GM21737 (cell line): ENCODE measurements around the gene SLC23A1.
"Not testable (repeated sequence)": the region's sequence is repeated elsewhere in the genome, so short reads cannot be mapped to it uniquely, and the experiment has no call there.

Experiments
- ATAC-seq: cut with Tn5 transposase; IDR thresholded peaks from one replicate; pipeline ENCODE4 v1.9.1; 2021; ENCODE audit warnings: mild to moderate bottlenecking, moderate library complexity; ENCODE audit not compliant: unreplicated experiment

SLC23A1 gene

GRCh38 chr5:139390639-139391569 lies 7.8 kb upstream of the SLC23A1 start:
- no peak for ATAC-seq

- peak; percentile 30 for ATAC-seq
Measured at GRCh38 chr5:139389701-139390638, 6.9 kb upstream of the SLC23A1 start, which contains the start of gene MZB1. Gene MZB1 (minus strand): TSS chr5:139389913. CDS start chr5:139389856, 57 bp downstream.

- ATAC-seq = no peak
Measured at GRCh38 chr5:139388198-139388821, 5.2 kb upstream of the SLC23A1 start.

GRCh38 chr5:139387611-139388197 lies 4.6 kb upstream of the SLC23A1 start:
- ATAC-seq = no peak

- ATAC-seq = not testable (repeated sequence)
Measured at GRCh38 chr5:139386956-139387355, 3.9 kb upstream of the SLC23A1 start.

GRCh38 chr5:139386050-139386438 lies 2.9 kb upstream of the SLC23A1 start:
- no peak for ATAC-seq

GRCh38 chr5:139385061-139386049 lies 2.3 kb upstream of the SLC23A1 start:
- no peak for ATAC-seq

- ATAC-seq = no peak
Measured at GRCh38 chr5:139384591-139385051, 1.5 kb upstream of the SLC23A1 start.

GRCh38 chr5:139383993-139384590 lies 995 bp upstream of the SLC23A1 start:
- no peak for ATAC-seq

- ATAC-seq = no peak
Measured at GRCh38 chr5:139382807-139383206, 290 bp downstream of the SLC23A1 start.

GRCh38 chr5:139381837-139382761 lies 998 bp downstream of the SLC23A1 start:
- no peak for ATAC-seq

- no peak for ATAC-seq
Measured at GRCh38 chr5:139379626-139380449, 3.3 kb downstream of the SLC23A1 start.

GRCh38 chr5:139378941-139379361 lies 4.1 kb downstream of the SLC23A1 start:
- no peak for ATAC-seq

GRCh38 chr5:139378101-139378825 lies 4.8 kb downstream of the SLC23A1 start:
- ATAC-seq = no peak

GRCh38 chr5:139377226-139377625 lies 5.9 kb downstream of the SLC23A1 start:
- no peak for ATAC-seq

GRCh38 chr5:139376364-139376763 lies 6.7 kb downstream of the SLC23A1 start:
- ATAC-seq = no peak
